Stimulated activated CD4-positive, alpha-beta T cell treated with anti-CD3 and anti-CD28 coated beads, Interleukin-4, amount 100 ng/mL, for 1 hour (primary cell): ENCODE measurements around the gene OOSP2.

Source experiments
- DNase-seq: peaks from one replicate; pipeline ENCODE4 v3.0.0-alpha.2; 2020

OOSP2 gene

DNA sequence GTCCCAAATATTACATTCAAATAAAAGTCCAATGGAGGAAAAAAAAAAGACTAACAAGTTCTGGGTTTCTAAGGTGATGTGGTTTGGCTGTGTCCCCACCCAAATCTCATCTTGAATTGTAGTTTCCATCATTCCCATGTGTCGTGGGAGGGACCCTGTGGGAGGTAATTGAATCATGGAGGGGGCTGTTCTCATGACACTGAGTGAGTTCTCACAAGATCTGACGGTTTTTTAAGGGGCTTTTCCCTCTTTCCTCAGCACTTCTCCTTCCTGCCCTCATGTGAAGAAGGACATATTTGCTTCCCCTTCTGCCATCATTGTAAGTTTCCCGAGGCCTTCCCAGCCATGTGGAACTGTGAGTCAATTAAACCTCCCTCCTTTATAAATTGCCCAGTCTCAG, 40.3 kb downstream of the OOSP2 start:
- DNase-seq: no peak

GRCh38 chr11:60084631-60085273, 44.5 kb downstream of the OOSP2 start:
- DNase-seq: no peak

DNA sequence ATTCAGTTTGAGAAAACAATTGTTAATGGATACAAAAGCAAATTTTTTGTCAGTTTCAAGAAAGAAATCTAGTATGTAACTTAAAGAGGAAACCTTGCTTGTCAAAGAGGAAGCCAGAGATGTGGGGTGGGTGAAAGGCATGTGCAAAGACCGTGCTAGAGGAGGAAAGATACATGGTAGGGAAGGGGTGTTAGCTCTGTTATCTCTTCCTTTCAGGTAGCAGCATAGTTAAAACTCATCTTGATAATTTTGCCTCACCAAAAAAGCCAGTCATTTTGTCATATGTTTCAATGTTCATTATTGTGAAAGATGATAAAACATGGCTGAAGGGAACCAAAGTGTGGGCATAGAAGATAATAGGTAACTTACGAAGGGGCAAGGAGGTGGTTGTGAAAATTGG, 45.7 kb downstream of the OOSP2 start:
- DNase-seq: no peak

DNA sequence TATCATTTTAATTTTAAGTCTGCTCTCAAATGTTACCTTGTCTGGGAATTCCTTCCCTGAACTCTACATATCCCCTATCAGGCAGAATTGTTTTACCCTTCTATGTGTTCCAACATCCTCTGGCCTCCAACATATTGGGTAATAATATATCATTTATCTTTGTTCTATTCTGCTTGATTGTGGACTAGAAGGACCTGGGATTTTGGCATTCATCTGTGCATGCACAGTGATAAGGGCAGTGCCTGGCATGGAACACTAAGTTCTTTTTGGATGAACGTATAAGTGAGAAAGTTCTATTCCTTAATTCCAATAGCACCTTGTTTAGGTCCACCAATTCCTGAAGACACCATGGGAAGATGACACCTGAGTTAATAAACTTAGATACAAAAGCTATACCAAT, 47.0 kb downstream of the OOSP2 start:
- DNase-seq: no peak

- no peak for DNase-seq
These were observed 48.2 kb downstream of the OOSP2 start, which contains the start of gene MS4A2 for GRCh38 chr11:60088364-60088763. MS4A2 (plus strand) TSS chr11:60088664; CDS start chr11:60088766, 102 bp downstream.

- DNase-seq: no peak
These were observed 55.4 kb downstream of the OOSP2 start for GRCh38 chr11:60095477-60096120.

DNA sequence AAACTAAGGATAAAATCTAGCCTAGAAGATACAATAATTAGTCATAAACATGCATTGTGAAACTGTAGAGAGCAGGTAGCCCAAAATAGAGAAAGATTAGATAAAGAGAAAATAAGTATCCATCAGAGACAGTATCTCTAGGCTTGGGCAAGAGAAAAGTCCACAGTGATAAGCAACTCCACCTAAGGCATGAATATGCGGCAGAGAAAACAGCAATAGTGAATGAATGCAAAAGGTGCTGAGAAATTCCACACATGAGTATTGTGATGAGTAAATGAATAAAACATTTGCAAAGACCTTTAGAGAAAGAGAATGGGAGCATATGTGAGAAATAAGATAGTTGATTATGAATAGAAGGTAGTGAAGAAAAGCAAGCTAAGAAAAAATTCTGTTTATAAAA, 57.0 kb downstream of the OOSP2 start:
- DNase-seq: no peak
